ENCODE measurements around the gene CLMP. TPM values are rescaled to one million over a fixed set of nuclear protein-coding genes. Genes with fewer than 3 reads are reported as not detected.

CLMP gene
- total RNA-seq, 3 donors from 2014 or later (not counting 1 experiment from before 2014, with no cell fraction given): 0.07 to 0.45 TPM; not detected in 1

- Histone ChIP-seq H3K4me3 (ENCODE audit: low read length) (no peak overlapping the region), H3K27ac (ENCODE audit: low read length) (no peak overlapping the region), H3K27me3 (ENCODE audit: control insufficient read depth, insufficient read depth, low read length) (no peaks in the 10 kb centered on the region), H3K36me3 (ENCODE audit: control insufficient read depth, insufficient read depth, low read length) (no peaks in the 10 kb centered on the region), H3K9me3 (ENCODE audit: control insufficient read depth, insufficient read depth, low read length) (no peaks in the 10 kb centered on the region), H3K4me1 (ENCODE audit: control insufficient read depth, insufficient read depth, low read length) (no peaks in the 10 kb centered on the region)
- no peak for TF ChIP-seq CTCF (IDR thresholded peaks at IDR 0.05)
- Mint-ChIP-seq H3K27me3 (ENCODE audit: low read depth in 2 of 2) (no peaks in the 10 kb centered on the region), H3K4me3 (no peak overlapping the region), H3K36me3 (no peaks in the 10 kb centered on the region), H3K4me1 (no peaks in the 10 kb centered on the region), H3K9me3 (no peaks in the 10 kb centered on the region), H3K27ac (no peak overlapping the region)
- no peak for DNase-seq
- no peak for ATAC-seq
- WGBS (ENCODE audit: insufficient coverage): 95% methylated on average over 5 of the region's 5 CpGs
- intact Hi-C loops (cut with micrococcal nuclease): no loop called here
Observed at GRCh38 chr11:123046473-123047259, 148.4 kb downstream of the CLMP start.

- intact Hi-C loops (cut with micrococcal nuclease): no loop called here
- H3K9me3 Mint-ChIP-seq: no peaks in the 10 kb centered on the region
- WGBS (ENCODE audit: insufficient coverage): 100% methylated on average over 1 of the region's 1 CpG
Observed at GRCh38 chr11:123045101-123045500, 149.9 kb downstream of the CLMP start.

GRCh38 chr11:123041185-123041584, 153.9 kb downstream of the CLMP start:
- Mint-ChIP-seq H3K9me3 (no peaks in the 10 kb centered on the region), H3K4me3 (no peak overlapping the region), H3K4me1 (no peaks in the 10 kb centered on the region), H3K27ac (no peak overlapping the region), H3K27me3 (ENCODE audit: low read depth in 2 of 2) (no peaks in the 10 kb centered on the region), H3K36me3 (no peaks in the 10 kb centered on the region)
- 86% methylated on average over 9 of the region's 10 CpGs for WGBS (ENCODE audit: insufficient coverage)
- no peak for TF ChIP-seq CTCF (IDR thresholded peaks at IDR 0.05)
- no peaks in the 10 kb centered on the region for H3K4me1 ChIP-seq (ENCODE audit: control insufficient read depth, insufficient read depth, low read length)
- no peak for DNase-seq
- no peaks in the 10 kb centered on the region for H3K36me3 ChIP-seq (ENCODE audit: control insufficient read depth, insufficient read depth, low read length)
- intact Hi-C loops (cut with micrococcal nuclease): no loop called here
- ATAC-seq: no peak
- no peak overlapping the region for H3K27ac ChIP-seq (ENCODE audit: low read length)
- H3K4me3 ChIP-seq (ENCODE audit: low read length): no peak overlapping the region
- no peaks in the 10 kb centered on the region for H3K27me3 ChIP-seq (ENCODE audit: control insufficient read depth, insufficient read depth, low read length)
- H3K9me3 ChIP-seq (ENCODE audit: control insufficient read depth, insufficient read depth, low read length): no peaks in the 10 kb centered on the region

More at GRCh38 chr11:123045101-123045500, 149.9 kb downstream of the CLMP start:
- DNase-seq (no peak), ATAC-seq (no peak)
- H3K4me3 Mint-ChIP-seq: no peak overlapping the region
- H3K36me3 Mint-ChIP-seq: no peaks in the 10 kb centered on the region
- Histone ChIP-seq H3K27me3 (ENCODE audit: control insufficient read depth, insufficient read depth, low read length) (no peaks in the 10 kb centered on the region), H3K4me3 (ENCODE audit: low read length) (no peak overlapping the region), H3K36me3 (ENCODE audit: control insufficient read depth, insufficient read depth, low read length) (no peaks in the 10 kb centered on the region), H3K9me3 (ENCODE audit: control insufficient read depth, insufficient read depth, low read length) (no peaks in the 10 kb centered on the region), H3K4me1 (ENCODE audit: control insufficient read depth, insufficient read depth, low read length) (no peaks in the 10 kb centered on the region), H3K27ac (ENCODE audit: low read length) (no peak overlapping the region)
- no peak for TF ChIP-seq CTCF (IDR thresholded peaks at IDR 0.05)
- H3K27ac Mint-ChIP-seq: no peak overlapping the region
- no peaks in the 10 kb centered on the region for H3K4me1 Mint-ChIP-seq
- H3K27me3 Mint-ChIP-seq (ENCODE audit: low read depth in 2 of 2): no peaks in the 10 kb centered on the region

GRCh38 chr11:123040111-123040432, 155.0 kb downstream of the CLMP start:
- 73% methylated on average over 11 of the region's 11 CpGs for WGBS (ENCODE audit: insufficient coverage)
- Histone ChIP-seq H3K36me3 (ENCODE audit: control insufficient read depth, insufficient read depth, low read length) (no peaks in the 10 kb centered on the region), H3K27me3 (ENCODE audit: control insufficient read depth, insufficient read depth, low read length) (no peaks in the 10 kb centered on the region), H3K4me3 (ENCODE audit: low read length) (no peak overlapping the region), H3K27ac (ENCODE audit: low read length) (no peak overlapping the region), H3K9me3 (ENCODE audit: control insufficient read depth, insufficient read depth, low read length) (no peaks in the 10 kb centered on the region), H3K4me1 (ENCODE audit: control insufficient read depth, insufficient read depth, low read length) (no peaks in the 10 kb centered on the region)
- Mint-ChIP-seq H3K4me3 (no peak overlapping the region), H3K27me3 (ENCODE audit: low read depth in 2 of 2) (no peaks in the 10 kb centered on the region), H3K36me3 (no peaks in the 10 kb centered on the region), H3K4me1 (no peaks in the 10 kb centered on the region), H3K9me3 (no peaks in the 10 kb centered on the region), H3K27ac (no peak overlapping the region)
- no peak for TF ChIP-seq CTCF (IDR thresholded peaks at IDR 0.05)
- intact Hi-C loops (cut with micrococcal nuclease): no loop called here
- ATAC-seq: no peak
- no peak for DNase-seq

Data from natural killer cell (primary cell).